DMS 273 (cell line): Measurements from ENCODE around the gene MYG1.
"Not testable (repeated sequence)": the region's sequence is repeated elsewhere in the genome, so short reads cannot be mapped to it uniquely, and the experiment has no call there.

ENCODE experiments used
- DNase-seq: peaks from one replicate; lab custom pipeline; 2025; ENCODE audit not compliant: unreplicated experiment; lab: John Stamatoyannopoulos, UW

The MYG1 gene

DNA sequence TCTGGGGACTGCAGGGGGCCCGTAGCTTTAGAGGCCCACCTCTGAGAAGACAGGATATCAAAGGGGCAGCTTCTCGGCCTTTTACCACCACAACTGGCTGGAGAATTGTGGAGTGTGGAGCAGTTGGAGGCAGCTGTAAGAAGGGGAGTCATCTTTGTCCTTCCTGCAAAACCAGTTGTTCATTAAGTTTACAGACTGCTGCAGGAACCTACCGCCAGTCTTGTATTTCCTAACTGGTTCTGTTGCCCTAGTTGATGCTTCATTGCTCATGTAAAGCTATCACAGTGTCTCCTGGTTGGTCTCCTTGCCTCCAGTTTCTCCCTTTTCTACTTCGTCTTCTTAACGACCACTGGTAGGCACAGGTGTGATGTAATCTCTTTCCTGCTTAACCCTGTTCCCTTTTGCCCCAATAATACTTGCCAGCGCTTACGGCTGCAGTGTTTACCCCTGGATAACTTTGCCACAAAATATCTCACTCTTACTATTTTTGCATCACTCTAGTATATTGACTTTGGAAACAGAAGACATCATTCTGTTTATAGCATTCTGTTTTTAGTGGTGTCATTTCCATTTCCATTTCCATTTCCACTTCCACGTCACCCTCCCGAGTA lies 19.5 kb upstream of the MYG1 start:
- no peak for DNase-seq

- no peak for DNase-seq
Observed at GRCh38 chr12:53286448-53286847, 13.0 kb upstream of the MYG1 start.

DNA sequence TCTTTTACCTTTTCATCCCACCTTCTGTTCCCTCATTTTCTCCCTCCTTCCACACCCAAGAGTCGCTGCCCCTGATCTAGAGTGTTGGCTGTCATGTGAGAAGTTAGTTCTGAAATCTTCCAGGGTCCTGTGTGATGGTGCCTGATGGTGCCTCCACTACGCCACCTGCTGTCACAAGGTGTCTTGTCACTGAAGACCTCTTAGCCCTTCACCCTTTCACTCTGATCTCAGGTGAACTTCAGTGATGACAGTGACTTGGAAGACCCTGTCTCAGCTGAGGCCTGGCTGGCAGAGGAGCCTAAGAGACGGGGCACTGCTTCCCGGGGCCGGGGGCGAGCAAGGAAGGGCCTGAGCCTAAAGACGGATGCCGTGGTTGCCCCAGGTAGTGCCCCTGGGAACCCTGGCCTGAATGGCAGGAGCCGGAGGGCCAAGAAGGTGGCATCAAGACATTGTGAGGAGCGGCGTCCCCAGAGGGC lies 11.7 kb upstream of the MYG1 start:
- peak; percentile 64 for DNase-seq

- DNase-seq, result no peak
Observed at GRCh38 chr12:53288322-53288721, 11.2 kb upstream of the MYG1 start.

DNA sequence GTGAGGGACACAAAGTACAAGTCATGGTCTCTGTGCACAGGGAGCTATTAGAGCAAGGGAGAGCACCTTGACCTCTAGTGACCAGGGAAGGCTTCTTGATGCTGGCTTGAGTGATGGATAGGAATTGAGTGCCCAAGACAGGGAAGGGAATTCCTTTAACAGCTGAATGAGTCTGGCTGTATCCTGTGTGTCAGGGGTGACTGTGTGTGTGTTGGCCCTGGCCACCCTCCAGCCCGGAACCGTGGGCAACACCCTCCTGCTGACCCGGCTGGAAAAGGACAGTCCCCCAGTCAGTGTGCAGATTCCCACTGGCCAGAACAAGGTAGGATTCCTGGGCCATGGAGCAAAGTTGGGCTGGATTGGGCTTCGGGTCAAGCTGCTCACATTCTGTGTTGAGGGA lies 9.6 kb upstream of the MYG1 start:
- DNase-seq, result no peak

GRCh38 chr12:53290661-53291060 lies 8.8 kb upstream of the MYG1 start:
- DNase-seq, result no peak

GRCh38 chr12:53292426-53292825 lies 7.1 kb upstream of the MYG1 start:
- DNase-seq, result no peak

- peak; percentile 90 for DNase-seq
Observed at GRCh38 chr12:53295070-53295890, 4.2 kb upstream of the MYG1 start, which contains the start of gene PFDN5. Gene PFDN5 (plus strand): TSS chr12:53295542. CDS start chr12:53295568, 26 bp downstream.

GRCh38 chr12:53295891-53296219 lies 3.6 kb upstream of the MYG1 start:
- DNase-seq, result no peak

DNA sequence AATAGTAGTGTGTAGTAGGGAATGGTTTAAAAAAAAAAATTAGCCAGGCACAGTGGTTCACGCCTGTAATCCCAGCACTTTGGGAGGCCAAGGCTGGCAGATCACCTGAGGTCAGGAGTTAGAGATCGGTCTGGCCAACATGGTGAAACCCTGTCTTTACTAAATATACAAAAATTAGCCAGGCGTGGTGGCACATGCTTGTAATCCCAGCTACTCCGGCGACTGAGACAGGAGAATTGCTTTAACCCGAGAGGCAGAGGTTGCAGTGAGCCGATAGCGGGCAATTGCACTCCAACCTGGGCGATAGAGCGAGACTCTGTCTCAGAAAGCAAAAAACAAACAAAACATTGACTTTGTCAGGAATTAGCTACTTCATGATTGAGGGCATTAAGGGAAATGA lies 2.4 kb upstream of the MYG1 start:
- DNase-seq, result not testable (repeated sequence)

DNA sequence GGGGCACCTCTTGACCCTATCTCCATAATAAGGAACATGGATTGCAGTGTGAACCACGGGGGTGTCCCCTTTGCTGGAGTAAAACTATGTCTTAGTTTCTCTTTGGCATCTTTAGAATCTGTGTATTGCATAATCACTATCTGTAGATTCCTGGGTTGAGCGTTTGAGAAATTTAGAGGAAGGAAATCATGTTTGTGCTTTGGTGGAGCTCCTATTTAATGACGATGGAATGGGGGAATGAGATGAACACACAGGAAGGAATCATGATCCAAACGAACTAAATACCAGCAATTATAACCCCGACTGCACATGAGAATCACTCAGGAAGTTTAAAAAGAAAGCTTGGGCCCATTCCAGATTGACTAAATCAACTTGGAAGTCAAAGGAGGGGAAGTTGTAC lies 1.3 kb upstream of the MYG1 start:
- DNase-seq, result no peak

DNA sequence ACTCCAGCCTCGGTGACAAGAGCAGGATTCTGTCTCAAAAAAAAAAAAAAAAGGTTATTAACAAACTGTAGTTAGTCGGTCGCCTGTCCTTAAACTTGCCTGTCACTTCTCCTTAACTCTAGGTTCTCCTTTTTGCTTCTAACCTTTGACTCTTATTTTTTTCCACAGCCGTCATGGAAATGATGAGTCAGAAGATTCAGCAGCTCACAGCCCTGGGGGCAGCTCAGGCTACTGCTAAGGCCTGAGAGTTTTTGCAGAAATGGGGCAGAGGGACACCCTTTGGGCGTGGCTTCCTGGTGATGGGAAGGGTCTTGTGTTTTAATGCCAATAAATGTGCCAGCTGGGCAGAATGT lies 418 bp upstream of the MYG1 start:
- DNase-seq, result no peak

DNA sequence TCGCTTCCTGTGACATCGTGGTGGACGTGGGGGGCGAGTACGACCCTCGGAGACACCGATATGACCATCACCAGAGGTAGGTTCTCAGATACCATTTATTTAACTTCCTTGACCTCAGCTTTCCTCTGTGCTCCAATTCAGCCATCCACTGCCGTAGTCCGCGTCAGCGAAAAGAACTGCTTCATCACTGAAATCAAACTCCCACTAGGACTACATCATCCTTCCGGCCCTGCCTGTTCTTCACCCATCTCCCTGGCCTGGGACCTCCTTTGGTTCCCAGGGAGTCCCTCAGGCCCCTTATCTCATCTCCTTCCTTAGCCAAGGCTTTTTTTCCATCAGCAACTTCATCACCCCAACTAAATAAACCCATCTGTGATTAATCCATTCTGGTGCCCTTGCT lies 692 bp downstream of the MYG1 start:
- peak; percentile 18 for DNase-seq

DNA sequence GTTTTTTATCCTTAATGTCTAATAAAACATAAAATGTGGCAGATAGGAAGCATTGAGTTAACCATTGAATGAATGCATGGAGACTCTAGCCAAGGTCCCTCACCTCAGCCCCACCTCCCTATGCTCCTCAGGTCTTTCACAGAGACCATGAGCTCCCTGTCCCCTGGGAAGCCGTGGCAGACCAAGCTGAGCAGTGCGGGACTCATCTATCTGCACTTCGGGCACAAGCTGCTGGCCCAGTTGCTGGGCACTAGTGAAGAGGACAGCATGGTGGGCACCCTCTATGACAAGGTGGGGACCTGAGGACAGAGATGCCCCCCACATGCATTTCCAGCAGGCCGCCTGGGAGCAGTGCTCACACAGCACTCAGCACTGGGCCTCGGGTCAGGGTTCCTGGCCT lies 3.4 kb downstream of the MYG1 start:
- no peak for DNase-seq

DNA sequence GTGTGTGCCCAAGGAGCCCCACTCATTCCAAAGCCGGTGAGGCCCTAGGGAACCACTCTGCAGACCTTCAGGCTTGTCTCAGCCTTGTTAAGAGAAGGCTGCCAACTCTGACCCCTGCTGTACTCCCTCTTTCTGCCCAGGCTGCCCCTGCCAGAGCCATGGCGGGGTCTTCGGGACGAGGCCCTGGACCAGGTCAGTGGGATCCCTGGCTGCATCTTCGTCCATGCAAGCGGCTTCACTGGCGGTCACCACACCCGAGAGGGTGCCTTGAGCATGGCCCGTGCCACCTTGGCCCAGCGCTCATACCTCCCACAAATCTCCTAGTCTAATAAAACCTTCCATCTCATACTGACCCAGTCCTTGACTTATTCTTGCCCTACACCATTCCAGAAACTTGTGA lies 7.3 kb downstream of the MYG1 start:
- DNase-seq, result no peak

DNA sequence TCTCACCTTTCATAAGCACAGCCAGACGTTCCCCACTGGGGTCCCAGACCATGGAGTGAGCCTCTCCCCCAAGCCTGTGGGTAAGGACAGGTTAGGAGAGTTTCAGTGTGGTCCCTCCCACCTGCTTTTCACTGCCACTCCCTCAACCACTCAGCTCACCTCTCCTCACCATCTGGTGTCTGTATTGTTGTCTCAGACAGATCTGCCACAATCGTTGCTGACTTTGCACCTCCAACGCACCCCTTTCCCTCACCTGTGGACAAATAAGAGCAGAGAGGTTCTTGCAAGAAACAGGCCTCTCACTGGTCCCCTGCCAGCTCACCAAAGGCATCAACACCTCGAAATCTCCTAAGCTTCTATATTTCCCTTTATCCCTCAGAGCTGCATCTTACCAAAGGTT lies 8.8 kb downstream of the MYG1 start:
- DNase-seq, result no peak

- no peak for DNase-seq
Observed at GRCh38 chr12:53313996-53314395, 14.5 kb downstream of the MYG1 start.

DNA sequence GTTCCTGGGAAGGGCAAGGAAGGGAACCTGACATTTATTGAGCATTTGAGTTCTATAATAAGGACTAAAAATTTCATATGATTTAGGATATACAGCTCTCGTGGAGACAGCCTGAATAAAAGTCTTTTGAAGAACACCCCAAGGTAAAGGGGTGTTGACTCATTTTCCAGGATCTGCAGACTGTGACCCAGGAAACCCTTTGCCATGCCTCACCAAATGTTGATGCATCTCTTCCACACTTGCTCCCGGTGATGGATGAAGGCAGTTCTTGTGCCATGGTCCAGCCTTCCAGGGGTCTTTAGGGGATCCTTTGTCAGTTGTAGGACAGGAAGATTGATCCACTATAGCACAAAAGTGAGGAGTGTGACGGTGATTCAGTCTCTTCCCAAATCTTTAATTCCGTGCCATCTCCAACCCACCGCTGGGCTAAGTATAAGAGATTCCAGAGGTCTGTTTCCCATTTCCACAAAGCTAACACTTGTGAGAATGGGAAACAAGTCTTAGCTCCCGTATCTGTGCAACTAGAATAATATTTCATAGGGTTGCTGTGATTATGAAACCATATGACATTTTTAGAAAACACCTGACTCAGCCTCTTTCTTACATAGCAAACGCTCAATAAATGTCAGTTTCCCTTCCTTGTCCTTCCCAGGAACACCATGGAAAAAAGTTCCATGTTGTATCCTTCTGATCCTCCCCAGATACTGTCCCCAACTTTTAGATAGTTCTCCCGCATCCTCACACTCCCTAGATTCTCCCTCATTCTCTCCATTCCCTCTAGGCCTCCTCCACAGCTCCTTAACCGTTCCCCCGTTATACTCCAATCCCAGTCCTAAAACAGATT lies 21.1 kb downstream of the MYG1 start:
- DNase-seq, result no peak

DNA sequence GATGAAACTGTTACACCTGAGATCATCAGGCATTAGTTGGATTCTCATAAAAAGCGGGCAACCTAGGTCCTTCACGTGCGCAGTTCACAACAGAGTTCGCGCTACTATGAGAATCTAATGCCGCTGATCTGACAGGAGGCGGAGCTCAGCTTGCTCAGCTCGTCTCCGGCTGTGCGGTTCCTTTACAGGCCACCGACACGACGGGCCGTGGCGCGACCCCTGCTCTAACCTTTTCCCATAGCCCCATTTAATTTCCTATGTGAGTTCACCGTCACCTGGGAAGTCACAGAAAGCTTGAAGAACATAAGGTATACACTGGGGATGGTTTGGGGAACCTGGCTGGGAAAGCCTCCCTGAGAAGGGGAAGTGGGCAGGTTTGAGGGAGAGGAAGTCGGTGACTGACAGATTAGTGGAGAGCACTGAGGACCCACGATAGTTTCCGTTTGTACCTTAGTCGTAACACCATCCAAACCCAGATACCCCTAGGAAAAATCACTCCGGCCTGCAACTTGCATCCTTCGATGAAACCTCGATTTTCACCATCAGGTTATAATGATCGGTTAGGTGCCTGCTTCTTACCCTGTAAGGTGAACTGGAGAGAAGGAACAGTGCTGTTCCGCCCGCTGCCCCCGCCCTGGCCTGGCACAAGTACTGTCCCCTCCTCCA lies 24.8 kb downstream of the MYG1 start:
- DNase-seq, result no peak

DNA sequence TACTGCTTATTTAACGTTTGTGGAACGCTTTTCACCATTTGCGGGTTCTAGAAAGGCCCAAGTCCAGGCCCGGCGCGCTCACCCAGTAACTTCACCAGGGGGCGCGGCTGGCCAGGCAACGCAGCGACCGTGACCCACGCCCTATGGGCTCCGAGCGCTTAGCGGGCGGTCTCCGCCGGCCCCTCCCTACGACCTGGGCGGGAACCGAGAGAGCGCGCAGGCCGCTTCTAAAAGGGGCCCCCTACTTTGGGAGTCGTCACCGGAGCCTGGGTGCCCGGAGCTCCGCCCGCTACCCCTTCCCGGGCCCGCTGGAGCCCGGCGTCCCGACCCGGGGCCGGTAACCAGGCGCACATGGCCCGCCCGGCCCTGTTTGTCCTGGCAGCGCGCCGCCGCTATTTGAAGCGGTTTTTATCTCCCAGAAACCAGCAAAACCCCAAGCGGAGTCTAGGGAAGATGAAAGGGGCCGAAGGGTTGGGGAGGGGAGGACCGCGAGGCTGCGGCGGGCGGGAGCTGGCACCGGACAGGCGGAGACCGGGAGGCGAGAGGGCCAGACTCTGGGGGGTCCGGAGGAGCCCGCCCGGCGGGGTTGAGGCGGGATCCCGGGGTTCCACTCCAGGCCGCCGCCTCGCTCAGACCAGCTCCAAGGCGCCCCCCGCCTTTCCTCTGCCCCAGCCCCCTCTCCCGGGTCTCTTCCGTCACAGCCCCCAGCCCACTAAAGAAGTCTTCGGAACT lies 25.4 kb downstream of the MYG1 start:
- peak; percentile 93 for DNase-seq
